Heart right ventricle (tissue), 16 donors: ENCODE data around the gene BICRA. TPM values are rescaled to one million over a fixed set of nuclear protein-coding genes. Genes with fewer than 3 reads are reported as not detected.

Experiments
- ATAC-seq, 8 donors: fragments of 200-7000 bp; cut with Tn5 transposase; one replicate each; pipeline ENCODE4 v1.9.1; 2020; ENCODE audit warnings: mild to moderate bottlenecking in 8 of 8, moderate library complexity in 8 of 8, moderate number of reproducible peaks in 1 of 8
- DNase-seq, 2 donors: peaks; one replicate each; pipeline ENCODE4 v3.0.0-alpha.2; 2020
- H3K27ac ChIP-seq, 10 donors: fragments of 200-600 bp; sonication (generic) in 2 of 10; one replicate each; pipeline versions ENCODE4 v1.5.0 to v1.8.0; 2020 to 2022; ENCODE audit warnings: mild to moderate bottlenecking in 3 of 10
- H3K27me3 ChIP-seq, 7 donors: fragments of 200-600 bp; one replicate each; pipeline ENCODE4 v1.8.0; 2021 to 2022; ENCODE audit warnings: mild to moderate bottlenecking in 2 of 7
- H3K36me3 ChIP-seq, 9 donors: fragments of 200-600 bp; sonication (generic) in 1 of 9; one replicate each; pipeline versions ENCODE4 v1.5.0 to v1.8.0; 2020 to 2022; ENCODE audit warnings: mild to moderate bottlenecking in 2 of 9
- H3K4me1 ChIP-seq, 9 donors: fragments of 200-600 bp; sonication (generic) in 1 of 9; one replicate each; pipeline versions ENCODE4 v1.5.0 to v1.8.0; 2020 to 2022; ENCODE audit warnings: mild to moderate bottlenecking in 4 of 9
- H3K4me3 ChIP-seq, 10 donors: fragments of 200-600 bp; sonication (generic) in 2 of 10; one replicate each; pipeline versions ENCODE4 v1.5.0 to v1.8.0; 2020 to 2022; ENCODE audit warnings: mild to moderate bottlenecking in 7 of 10, moderate library complexity in 2 of 10
- H3K9me3 ChIP-seq, 11 donors: fragments of 200-600 bp in 10 of 11; sonication (generic) in 2 of 11; one replicate each; pipeline versions ENCODE4 v1.5.0 to v1.8.0; 2013 to 2022; ENCODE audit warnings: mild to moderate bottlenecking in 2 of 11, control low read depth in 1 of 11, moderate library complexity in 1 of 11
- WGBS, 2 donors: extraction: QIAGEN DNeasy Blood & Tissue Kit; methylation state at CpG; one replicate each; pipeline ENCODE4 v1.1.7; 2013; ENCODE audit warnings: inconsistent platforms in 1 of 2; 5-methylcytosine and 5-hydroxymethylcytosine counted together
- intact Hi-C, 10 donors: fragments of 100-400 bp; cut with DNase I; formaldehyde crosslinking; loops; one replicate each; pipeline versions ENCODE4 v1.11.1 to v1.14.2; 2022
- polyA plus RNA-seq, 2 donors: library from polyadenylated mRNA; stranded (reverse); fragments of 200-250 nt; gene quantifications; one replicate each; pipeline ENCODE4 v1.2.3, GENCODE V29; 2013
- total RNA-seq, 10 donors: library from RNA; stranded (reverse); fragmentation: NEBNext Ultra II Directional in 3 of 10; extraction: Animal tissue kit (Norgen Biotek cat#: 25700) in 3 of 10; gene quantifications; one replicate each; pipeline versions ENCODE4 v1.2.1 to v1.2.4, GENCODE V29; 2021 to 2023
- TF ChIP-seq, protein P1 (sequence below), 9 donors: fragments of 200-600 bp; sonication (generic) in 2 of 9; IDR thresholded peaks; one replicate each; pipeline versions ENCODE4 v1.5.0 to v1.8.0; 2021 to 2022; ENCODE audit warnings: antibody characterized with exemption in 9 of 9, mild to moderate bottlenecking in 5 of 9, moderate library complexity in 1 of 9
- donor health status: Arrhythmogenic right ventricular cardiomyopathy.
- donor health status: ischemic (EF 13 %, LVEDD 7.1; RV severe dilation, severe dysfunction).
- donor health status: healthy with polysubstance abuse.
- donor health status: DM: no; HTN: yes; CAD: no.
- donor health status: DM: no; HTN: no; CAD: no.
- donor health status: ischemic (EF 25% LVEDD 6.9; RV normal size, moderate dysfunction).
- donor health status: ischemic (EF 25% LVEDD 5.7; RV mildly dilated, moderate dysfunction).
- donor health status: healthy.
- donor health status: DM: yes; HTN: yes; CAD: no.
- donor health status: Ischemic cardiomyopathy.
- donor health status: ischemic (EF 35%, LVEDD 5.7; RV mildly dilated, moderate dysfunction).
- donor health status: nonischemic (EF 11% LVEDD 7.7; RV severe dilation, severe dysfunction).
- donor health status: DM: yes; HTN: yes; CAD: no.
- donor health status: PGD.
- donor health status: ischemic (EF 29% LVEDD 5.4; RV normal size, mild dysfunction).
- donor health status: nonischemic (EF 23%, LVEDD 6.1; RV moderate dilation, normal function).

BICRA gene
- total and polyA plus RNA-seq, 12 donors: 2.8 to 13.2 (median 8.9) TPM

- Histone ChIP-seq H3K4me3 (no peak overlapping the region), H3K36me3 (peaks cover 0 to 19% (median 0%) of the 10 kb centered on the region in 9 donors), H3K9me3 (no peaks in the 10 kb centered on the region), H3K27ac (no peak overlapping the region), H3K4me1 (peaks cover 20 to 74% (median 54%) of the 10 kb centered on the region in 9 donors), H3K27me3 (no peaks in the 10 kb centered on the region)
- TF ChIP-seq, protein P1, sequence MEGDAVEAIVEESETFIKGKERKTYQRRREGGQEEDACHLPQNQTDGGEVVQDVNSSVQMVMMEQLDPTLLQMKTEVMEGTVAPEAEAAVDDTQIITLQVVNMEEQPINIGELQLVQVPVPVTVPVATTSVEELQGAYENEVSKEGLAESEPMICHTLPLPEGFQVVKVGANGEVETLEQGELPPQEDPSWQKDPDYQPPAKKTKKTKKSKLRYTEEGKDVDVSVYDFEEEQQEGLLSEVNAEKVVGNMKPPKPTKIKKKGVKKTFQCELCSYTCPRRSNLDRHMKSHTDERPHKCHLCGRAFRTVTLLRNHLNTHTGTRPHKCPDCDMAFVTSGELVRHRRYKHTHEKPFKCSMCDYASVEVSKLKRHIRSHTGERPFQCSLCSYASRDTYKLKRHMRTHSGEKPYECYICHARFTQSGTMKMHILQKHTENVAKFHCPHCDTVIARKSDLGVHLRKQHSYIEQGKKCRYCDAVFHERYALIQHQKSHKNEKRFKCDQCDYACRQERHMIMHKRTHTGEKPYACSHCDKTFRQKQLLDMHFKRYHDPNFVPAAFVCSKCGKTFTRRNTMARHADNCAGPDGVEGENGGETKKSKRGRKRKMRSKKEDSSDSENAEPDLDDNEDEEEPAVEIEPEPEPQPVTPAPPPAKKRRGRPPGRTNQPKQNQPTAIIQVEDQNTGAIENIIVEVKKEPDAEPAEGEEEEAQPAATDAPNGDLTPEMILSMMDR (IDR thresholded peaks at IDR 0.05): no peak
- DNase-seq: no peak
- WGBS, 2 donors: 88 to 90% methylated on average over 7 of the region's 7 CpGs
- ATAC-seq: no peak
- intact Hi-C loops: loop anchor here in 5 of 10 donors (10.0 kb wide), 4 partner anchors 50 to 180 kb away; no protein-coding TSS in a partner anchor
Measured at GRCh38 chr19:47615230-47615629, 6.3 kb downstream of the BICRA start.

DNA sequence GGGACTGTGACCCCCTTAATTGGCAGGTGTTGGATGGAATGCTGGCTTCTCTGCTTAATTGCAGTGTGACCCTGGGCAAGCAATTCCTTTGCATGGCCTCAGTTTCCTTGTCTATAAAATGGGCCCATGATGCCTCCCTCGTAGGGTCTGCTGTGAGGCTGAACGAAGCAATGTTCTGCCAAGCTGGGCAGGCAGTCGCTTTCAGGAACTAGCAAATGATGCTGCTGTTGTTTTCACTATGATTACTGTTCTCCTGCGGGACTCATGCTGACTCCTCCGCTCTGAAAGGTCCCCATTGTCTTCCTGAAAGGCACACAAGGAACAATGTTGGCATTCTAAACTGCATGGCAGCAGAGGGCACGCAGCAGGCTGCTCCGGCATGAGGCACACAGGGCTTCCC is 6.8 kb downstream of the BICRA start:
- Histone ChIP-seq H3K36me3 (peaks cover 0 to 20% (median 0%) of the 10 kb centered on the region in 9 donors), H3K4me3 (no peak overlapping the region), H3K27ac (no peak overlapping the region), H3K4me1 (peaks cover 18 to 70% (median 51%) of the 10 kb centered on the region in 9 donors), H3K9me3 (no peaks in the 10 kb centered on the region), H3K27me3 (no peaks in the 10 kb centered on the region)
- DNase-seq: no peak
- intact Hi-C loops: loop anchor here in 5 of 10 donors (10.0 kb wide), 4 partner anchors 49 to 181 kb away; no protein-coding TSS in a partner anchor
- TF ChIP-seq, protein P1 (IDR thresholded peaks at IDR 0.05): no peak
- WGBS, 2 donors: 84 to 90% methylated on average over 7 of the region's 7 CpGs
- ATAC-seq: no peak

GRCh38 chr19:47618771-47619170 is 9.8 kb downstream of the BICRA start:
- DNase-seq: peak; percentile 75 to 82
- 43 to 51% methylated on average over 14 of the region's 14 CpGs for WGBS, 2 donors
- Histone ChIP-seq H3K36me3 (peaks cover 0 to 17% (median 0%) of the 10 kb centered on the region in 9 donors), H3K4me3 (no peak overlapping the region), H3K9me3 (no peaks in the 10 kb centered on the region), H3K27me3 (no peaks in the 10 kb centered on the region), H3K27ac (peak overlapping the region in 8 of 10 donors; percentile 50 to 72 (median 59)), H3K4me1 (peaks cover 3 to 55% (median 31%) of the 10 kb centered on the region in 9 donors)
- TF ChIP-seq, protein P1 (IDR thresholded peaks at IDR 0.05): no peak
- intact Hi-C loops: loop anchor here in 5 of 10 donors (10.0 kb wide), 4 partner anchors 46 to 184 kb away; no protein-coding TSS in a partner anchor
- peak; percentile 73 to 94 (median 84) for ATAC-seq

GRCh38 chr19:47619763-47620162 is 10.8 kb downstream of the BICRA start:
- intact Hi-C loops: loop anchor here in 7 of 10 donors (5.0 to 10.0 kb wide), 5 partner anchors 43 to 185 kb away; no protein-coding TSS in a partner anchor
- TF ChIP-seq, protein P1 (IDR thresholded peaks at IDR 0.05): no peak
- peak overlapping the region in 2 of 10 donors; percentile 21 to 72 for H3K27ac ChIP-seq
- H3K4me1 ChIP-seq: peaks cover 6 to 62% (median 36%) of the 10 kb centered on the region in 9 donors
- no peaks in the 10 kb centered on the region for H3K9me3 ChIP-seq
- 69 to 70% methylated on average over 6 of the region's 6 CpGs for WGBS, 2 donors
- H3K27me3 ChIP-seq: no peaks in the 10 kb centered on the region
- no peak overlapping the region for H3K4me3 ChIP-seq
- ATAC-seq (no peak), DNase-seq (no peak)
- peaks cover 0 to 14% (median 0%) of the 10 kb centered on the region in 9 donors for H3K36me3 ChIP-seq
